ENCODE data around the gene NR0B1. TPM values are rescaled to one million over a fixed set of nuclear protein-coding genes. Genes with fewer than 3 reads are reported as not detected.

Gene NR0B1
- polyA plus RNA-seq, 1 of the 3 experiments (the other 2 are of a cell fraction): 2.2 TPM

- H3K4me2 ChIP-seq: no peak overlapping the region
- POLR2A ChIA-PET: no interaction called here
- no peaks in the 10 kb centered on the region for H3K36me3 ChIP-seq (replicated peaks in 1 of 2; ENCODE audit: control insufficient read depth in 1 of 2, insufficient read depth in 2 of 2, low read length in 1 of 2)
These were observed 8.0 kb downstream of the NR0B1 start for GRCh38 chrX:30301208-30301607.

GRCh38 chrX:30296408-30297254 is 12.6 kb downstream of the NR0B1 start:
- H3F3A ChIP-seq (replicated peaks; ENCODE audit: insufficient read depth): no peaks in the 10 kb centered on the region
- no peak overlapping the region for H2AFZ ChIP-seq (ENCODE audit: low read depth)
- H3K9me2 ChIP-seq: no peaks in the 10 kb centered on the region
- CTCF ChIA-PET: no interaction called here
- no peaks in the 10 kb centered on the region for H3K79me2 ChIP-seq (ENCODE audit: insufficient read depth)
- no peak for TF ChIP-seq CHD2 (IDR thresholded peaks at IDR 0.05; ENCODE audit: low read length, partially characterized antibody)
- no peak for TF ChIP-seq GATA2 (CRISPR knock-in tag; IDR thresholded peaks at IDR 0.05)
- no peak for TF ChIP-seq USF1 (IDR thresholded peaks at IDR 0.05; ENCODE audit: borderline replicate concordance, low read depth)
- no peak for TF ChIP-seq ELF1 (IDR thresholded peaks at IDR 0.05)
- no peak for TF ChIP-seq JUND (IDR thresholded peaks at IDR 0.05)
- TF ChIP-seq NFIC (IDR thresholded peaks at IDR 0.05; ENCODE audit: borderline replicate concordance): no peak
- no peak for TF ChIP-seq RAD21 (IDR thresholded peaks at IDR 0.05; ENCODE audit: low read length)
- no peak for TF ChIP-seq TCF12 (IDR thresholded peaks at IDR 0.05)
- no peak for TF ChIP-seq CTCF (IDR thresholded peaks at IDR 0.05)
- TF ChIP-seq PBX3 (IDR thresholded peaks at IDR 0.05): no peak
- TF ChIP-seq MXI1 (IDR thresholded peaks at IDR 0.05; ENCODE audit: low read depth, low read length): no peak
- TF ChIP-seq NRF1 (IDR thresholded peaks at IDR 0.05; ENCODE audit: low read depth, low read length): no peak
- H3K36me3 ChIP-seq (replicated peaks in 1 of 2; ENCODE audit: control insufficient read depth in 1 of 2, insufficient read depth in 2 of 2, low read length in 1 of 2): no peaks in the 10 kb centered on the region
- H3K27me3 ChIP-seq (ENCODE audit: insufficient read depth): no peaks in the 10 kb centered on the region; the same call in 1 of the 2 replicates
- no peak overlapping the region for H3K4me2 ChIP-seq
- H3K4me3 ChIP-seq (ENCODE audit: low read depth in 2 of 2, low read length in 1 of 2): no peak overlapping the region
- no peak overlapping the region for H3K9ac ChIP-seq
- POLR2A ChIA-PET: no interaction called here
- no peaks in the 10 kb centered on the region for H4K20me1 ChIP-seq (ENCODE audit: insufficient read depth)
- WGBS (ENCODE audit: low lambda C conversion rate): 28% methylated on average over 5 of the region's 5 CpGs
- no peaks in the 10 kb centered on the region for H3K4me1 ChIP-seq (ENCODE audit: control insufficient read depth in 1 of 2, insufficient read depth in 2 of 2, low read depth in 1 of 2, low read length in 1 of 2)
- DNase-seq: no peak
- no peaks in the 10 kb centered on the region for H3K9me3 ChIP-seq
- H3K27ac ChIP-seq (ENCODE audit: low read depth in 2 of 2, low read length in 1 of 2): no peak overlapping the region

More at GRCh38 chrX:30301208-30301607, 8.0 kb downstream of the NR0B1 start:
- Histone ChIP-seq H3K9me2 (no peaks in the 10 kb centered on the region), H3F3A (replicated peaks; ENCODE audit: insufficient read depth) (no peaks in the 10 kb centered on the region), H3K9me3 (no peaks in the 10 kb centered on the region), H3K4me3 (ENCODE audit: low read depth in 2 of 2, low read length in 1 of 2) (no peak overlapping the region), H3K9ac (no peak overlapping the region), H3K4me1 (ENCODE audit: control insufficient read depth in 1 of 2, insufficient read depth in 2 of 2, low read depth in 1 of 2, low read length in 1 of 2) (no peaks in the 10 kb centered on the region), H4K20me1 (ENCODE audit: insufficient read depth) (no peaks in the 10 kb centered on the region), H3K79me2 (ENCODE audit: insufficient read depth) (no peaks in the 10 kb centered on the region), H3K27ac (ENCODE audit: low read depth in 2 of 2, low read length in 1 of 2) (no peak overlapping the region), H2AFZ (ENCODE audit: low read depth) (no peak overlapping the region), H3K27me3 (ENCODE audit: insufficient read depth) (no peaks in the 10 kb centered on the region; the same call in 1 of the 2 replicates)
- CTCF ChIA-PET: no interaction called here
- TF ChIP-seq EZH2phosphoT487 (IDR thresholded peaks at IDR 0.05; ENCODE audit: borderline replicate concordance, low read depth) (no peak), PBX3 (IDR thresholded peaks at IDR 0.05) (no peak), MAX (IDR thresholded peaks at IDR 0.05; ENCODE audit: low read depth) (no peak), GABPA (IDR thresholded peaks at IDR 0.05; ENCODE audit: low read depth) (no peak), FOSL2 (IDR thresholded peaks at IDR 0.05; ENCODE audit: borderline replicate concordance, low read depth) (no peak)
- DNase-seq: no peak
